NCI-H2227 (cell line): Measurements from ENCODE around the gene FCGBP.
"Not testable (repeated sequence)": the region's sequence is repeated elsewhere in the genome, so short reads cannot be mapped to it uniquely, and the experiment has no call there.

ENCODE experiments used
- DNase-seq: peaks from one replicate; lab custom pipeline; 2025; ENCODE audit not compliant: unreplicated experiment; lab: John Stamatoyannopoulos, UW

Gene FCGBP

GRCh38 chr19:39919976-39920375, 14.5 kb downstream of the FCGBP start:
- no peak for DNase-seq

- DNase-seq, result no peak
These were observed 16.2 kb downstream of the FCGBP start for GRCh38 chr19:39918183-39918651.

- DNase-seq, result no peak
These were observed 16.8 kb downstream of the FCGBP start for GRCh38 chr19:39917561-39918182.

- no peak for DNase-seq
These were observed 17.5 kb downstream of the FCGBP start for GRCh38 chr19:39916851-39917396.

- DNase-seq, result no peak
These were observed 18.2 kb downstream of the FCGBP start for GRCh38 chr19:39916236-39916635.

- no peak for DNase-seq
These were observed 18.6 kb downstream of the FCGBP start for GRCh38 chr19:39915848-39916215.

GRCh38 chr19:39915101-39915847, 19.2 kb downstream of the FCGBP start:
- no peak for DNase-seq

- DNase-seq, result no peak
These were observed 20.6 kb downstream of the FCGBP start for GRCh38 chr19:39913682-39914333.

GRCh38 chr19:39908803-39909202, 25.6 kb downstream of the FCGBP start:
- no peak for DNase-seq

GRCh38 chr19:39906820-39907611, 27.4 kb downstream of the FCGBP start:
- DNase-seq, result no peak

GRCh38 chr19:39906283-39906682, 28.2 kb downstream of the FCGBP start:
- DNase-seq, result no peak

GRCh38 chr19:39903486-39904091, 30.8 kb downstream of the FCGBP start:
- DNase-seq, result not testable (repeated sequence)

- not testable (repeated sequence) for DNase-seq
These were observed 32.1 kb downstream of the FCGBP start for GRCh38 chr19:39902326-39902725.

GRCh38 chr19:39901681-39902080, 32.8 kb downstream of the FCGBP start:
- DNase-seq, result not testable (repeated sequence)

GRCh38 chr19:39898858-39899257, 35.6 kb downstream of the FCGBP start:
- not testable (repeated sequence) for DNase-seq

- not testable (repeated sequence) for DNase-seq
These were observed 36.8 kb downstream of the FCGBP start for GRCh38 chr19:39897511-39898245.

GRCh38 chr19:39895096-39895495, 39.3 kb downstream of the FCGBP start:
- not testable (repeated sequence) for DNase-seq

GRCh38 chr19:39894236-39894606, 40.2 kb downstream of the FCGBP start:
- DNase-seq, result not testable (repeated sequence)

- DNase-seq, result not testable (repeated sequence)
These were observed 40.8 kb downstream of the FCGBP start for GRCh38 chr19:39893366-39894235.
